Ishikawa (cell line): ENCODE data around the gene TMPRSS11E.

Experiments
- EP300 ChIP-seq: IDR thresholded peaks from 2 replicates; pipeline ENCODE4 v1.6.1; 2012; ENCODE audit warnings: borderline replicate concordance
- TAF1 ChIP-seq: IDR thresholded peaks from 2 replicates; pipeline ENCODE4 v1.6.1; 2012; ENCODE audit warnings: low read depth, mild to moderate bottlenecking
- ZBTB7A ChIP-seq: IDR thresholded peaks from 2 replicates; pipeline ENCODE4 v1.6.1; 2012; ENCODE audit warnings: low read depth
- TF ChIP-seq, protein P1 (sequence below): IDR thresholded peaks from 2 replicates; pipeline ENCODE4 v1.6.1; 2012; ENCODE audit warnings: low read depth, mild to moderate bottlenecking

DNA sequence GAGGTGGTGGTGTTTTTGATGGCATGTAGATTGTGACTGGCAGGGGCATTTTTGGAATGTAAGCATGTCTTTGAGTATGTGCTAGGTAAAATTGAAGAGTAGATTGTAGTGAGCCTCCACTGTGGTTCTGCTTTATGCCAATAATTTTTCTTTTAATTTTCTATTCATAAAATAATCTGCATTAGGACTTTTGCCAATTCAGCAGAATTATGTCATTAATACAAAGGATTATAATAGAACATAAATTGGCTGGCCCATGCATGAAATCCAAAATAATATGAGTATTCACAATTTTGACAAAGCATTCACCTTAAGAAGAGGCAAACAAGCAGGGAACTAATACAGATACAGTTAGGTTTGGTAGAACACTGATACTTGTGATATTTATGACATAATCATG, 14.9 kb upstream of the TMPRSS11E start:
- TF ChIP-seq, protein P1, sequence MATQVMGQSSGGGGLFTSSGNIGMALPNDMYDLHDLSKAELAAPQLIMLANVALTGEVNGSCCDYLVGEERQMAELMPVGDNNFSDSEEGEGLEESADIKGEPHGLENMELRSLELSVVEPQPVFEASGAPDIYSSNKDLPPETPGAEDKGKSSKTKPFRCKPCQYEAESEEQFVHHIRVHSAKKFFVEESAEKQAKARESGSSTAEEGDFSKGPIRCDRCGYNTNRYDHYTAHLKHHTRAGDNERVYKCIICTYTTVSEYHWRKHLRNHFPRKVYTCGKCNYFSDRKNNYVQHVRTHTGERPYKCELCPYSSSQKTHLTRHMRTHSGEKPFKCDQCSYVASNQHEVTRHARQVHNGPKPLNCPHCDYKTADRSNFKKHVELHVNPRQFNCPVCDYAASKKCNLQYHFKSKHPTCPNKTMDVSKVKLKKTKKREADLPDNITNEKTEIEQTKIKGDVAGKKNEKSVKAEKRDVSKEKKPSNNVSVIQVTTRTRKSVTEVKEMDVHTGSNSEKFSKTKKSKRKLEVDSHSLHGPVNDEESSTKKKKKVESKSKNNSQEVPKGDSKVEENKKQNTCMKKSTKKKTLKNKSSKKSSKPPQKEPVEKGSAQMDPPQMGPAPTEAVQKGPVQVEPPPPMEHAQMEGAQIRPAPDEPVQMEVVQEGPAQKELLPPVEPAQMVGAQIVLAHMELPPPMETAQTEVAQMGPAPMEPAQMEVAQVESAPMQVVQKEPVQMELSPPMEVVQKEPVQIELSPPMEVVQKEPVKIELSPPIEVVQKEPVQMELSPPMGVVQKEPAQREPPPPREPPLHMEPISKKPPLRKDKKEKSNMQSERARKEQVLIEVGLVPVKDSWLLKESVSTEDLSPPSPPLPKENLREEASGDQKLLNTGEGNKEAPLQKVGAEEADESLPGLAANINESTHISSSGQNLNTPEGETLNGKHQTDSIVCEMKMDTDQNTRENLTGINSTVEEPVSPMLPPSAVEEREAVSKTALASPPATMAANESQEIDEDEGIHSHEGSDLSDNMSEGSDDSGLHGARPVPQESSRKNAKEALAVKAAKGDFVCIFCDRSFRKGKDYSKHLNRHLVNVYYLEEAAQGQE, result no peak
- TF ChIP-seq EP300 (no peak), ZBTB7A (no peak), TAF1 (no peak)
